Mucosa of rectum (tissue), 2 donors: Measurements from ENCODE around the gene RPS6KL1.

Experiments
- H3K27ac ChIP-seq, 2 donors: one replicate each; pipeline ENCODE4 v1.7.0; 2013; ENCODE audit warnings: inconsistent platforms in 2 of 2, low read depth in 2 of 2, low read length in 2 of 2
- H3K27me3 ChIP-seq, 2 donors: one replicate each; pipeline ENCODE4 v1.7.0; 2013; ENCODE audit warnings: low read length in 2 of 2; ENCODE audit not compliant: control insufficient read depth in 2 of 2, insufficient read depth in 2 of 2
- H3K36me3 ChIP-seq, 2 donors: one replicate each; pipeline ENCODE4 v1.7.0; 2013; ENCODE audit warnings: low read length in 2 of 2; ENCODE audit not compliant: control insufficient read depth in 2 of 2, insufficient read depth in 2 of 2
- H3K4me1 ChIP-seq, 2 donors: one replicate each; pipeline ENCODE4 v1.7.0; 2013; ENCODE audit warnings: low read length in 2 of 2, mild to moderate bottlenecking in 1 of 2; ENCODE audit not compliant: control insufficient read depth in 2 of 2, insufficient read depth in 2 of 2
- H3K4me3 ChIP-seq, 2 donors: one replicate each; pipeline ENCODE4 v1.7.0; 2013; ENCODE audit warnings: low read length in 2 of 2
- H3K9ac ChIP-seq, 2 donors: one replicate each; pipeline ENCODE4 v1.7.0; 2013; ENCODE audit warnings: low read length in 2 of 2, low read depth in 1 of 2, mild to moderate bottlenecking in 1 of 2
- H3K9me3 ChIP-seq, 2 donors: one replicate each; pipeline ENCODE4 v1.7.0; 2013; ENCODE audit warnings: low read length in 2 of 2; ENCODE audit not compliant: control insufficient read depth in 2 of 2
- donor health status: healthy.
- donor health status: Normal muscosa, but diverticular disease.

The RPS6KL1 gene

DNA sequence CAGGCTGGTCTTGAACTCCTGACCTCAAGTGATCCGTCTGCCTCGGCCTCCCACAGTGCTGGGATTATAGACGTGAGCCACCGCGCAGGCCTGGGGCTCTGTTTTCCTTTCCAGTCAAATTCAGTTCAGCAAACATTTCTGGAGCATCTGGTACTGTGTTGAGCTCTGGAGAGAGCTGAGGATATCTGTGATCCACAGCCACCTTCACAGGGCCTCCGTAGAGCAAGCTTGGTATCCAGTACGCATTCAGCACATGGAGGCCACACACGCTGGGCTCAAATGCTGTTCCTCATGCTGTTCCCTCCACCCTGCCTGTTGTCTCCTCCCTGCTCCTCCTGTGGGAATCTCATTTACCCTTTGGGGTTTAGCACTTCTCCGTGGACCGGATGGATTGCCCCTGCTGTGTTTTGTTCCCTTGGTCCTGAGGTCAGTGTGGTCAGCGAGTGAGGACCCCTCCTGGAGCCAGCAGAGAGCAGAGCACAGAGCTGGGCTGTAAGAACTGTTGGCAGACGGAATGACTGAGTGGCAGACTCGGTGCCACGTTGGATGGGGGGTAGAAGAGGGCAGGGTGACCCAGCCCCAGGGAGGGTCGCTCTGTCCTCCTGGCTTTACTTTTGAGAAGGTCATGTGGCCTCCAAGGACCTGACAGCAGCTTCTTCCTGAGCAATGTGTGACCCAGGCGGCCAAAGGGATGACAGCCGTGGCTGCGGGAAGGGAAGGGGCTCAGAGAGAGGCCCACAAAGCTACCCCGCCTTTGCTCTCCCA lies 891 bp downstream of the RPS6KL1 start:
- H3K36me3 ChIP-seq = no peaks in the 10 kb centered on the region
- H3K4me3 ChIP-seq = peak overlapping the region; percentile 70 to 81
- H3K9ac ChIP-seq = peak overlapping the region in 1 of 2 donors; percentile 89
- peaks cover under 1 to 3% of the 10 kb centered on the region in 2 donors for H3K27me3 ChIP-seq
- H3K9me3 ChIP-seq = no peaks in the 10 kb centered on the region
- H3K27ac ChIP-seq = no peak overlapping the region
- peaks cover 0 to 7% of the 10 kb centered on the region in 2 donors for H3K4me1 ChIP-seq

- Histone ChIP-seq H3K36me3 (no peaks in the 10 kb centered on the region), H3K4me1 (peaks cover 0 to 7% of the 10 kb centered on the region in 2 donors), H3K27ac (no peak overlapping the region), H3K9me3 (no peaks in the 10 kb centered on the region), H3K4me3 (no peak overlapping the region), H3K27me3 (peaks cover 0 to 3% of the 10 kb centered on the region in 2 donors), H3K9ac (no peak overlapping the region)
Measured at GRCh38 chr14:74921053-74921620, 1.9 kb downstream of the RPS6KL1 start.

DNA sequence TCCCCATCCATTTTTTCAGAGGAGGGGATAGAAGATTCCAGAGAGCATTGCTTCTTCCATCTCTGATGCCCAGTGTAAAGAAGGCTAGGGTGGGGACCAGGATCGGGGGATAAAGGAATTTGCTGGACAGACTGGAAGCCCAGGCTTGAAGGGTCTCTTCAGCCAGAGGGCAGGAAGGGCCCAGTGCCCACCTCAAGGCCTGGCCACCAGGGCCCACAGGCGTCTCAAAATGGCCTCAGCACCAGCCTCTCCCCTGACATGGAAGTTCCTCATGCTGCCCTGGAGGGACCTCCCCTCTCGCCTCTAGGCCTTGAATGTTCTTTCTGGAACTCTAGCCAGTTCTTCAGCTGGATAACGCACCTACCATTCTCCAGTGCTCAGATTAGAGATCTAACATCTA lies 2.8 kb downstream of the RPS6KL1 start:
- Histone ChIP-seq H3K4me3 (no peak overlapping the region), H3K27ac (no peak overlapping the region), H3K9ac (no peak overlapping the region), H3K9me3 (no peaks in the 10 kb centered on the region), H3K27me3 (peaks cover 0 to 3% of the 10 kb centered on the region in 2 donors), H3K4me1 (peaks cover 0 to 7% of the 10 kb centered on the region in 2 donors), H3K36me3 (no peaks in the 10 kb centered on the region)

- Histone ChIP-seq H3K4me1 (peaks cover 0 to 7% of the 10 kb centered on the region in 2 donors), H3K4me3 (no peak overlapping the region), H3K9me3 (no peaks in the 10 kb centered on the region), H3K36me3 (no peaks in the 10 kb centered on the region), H3K27me3 (peaks cover 0 to 3% of the 10 kb centered on the region in 2 donors), H3K27ac (no peak overlapping the region), H3K9ac (no peak overlapping the region)
Measured at GRCh38 chr14:74919421-74920165, 3.5 kb downstream of the RPS6KL1 start.

GRCh38 chr14:74918380-74918779 lies 4.7 kb downstream of the RPS6KL1 start:
- H3K4me1 ChIP-seq = peaks cover 0 to 7% of the 10 kb centered on the region in 2 donors

DNA sequence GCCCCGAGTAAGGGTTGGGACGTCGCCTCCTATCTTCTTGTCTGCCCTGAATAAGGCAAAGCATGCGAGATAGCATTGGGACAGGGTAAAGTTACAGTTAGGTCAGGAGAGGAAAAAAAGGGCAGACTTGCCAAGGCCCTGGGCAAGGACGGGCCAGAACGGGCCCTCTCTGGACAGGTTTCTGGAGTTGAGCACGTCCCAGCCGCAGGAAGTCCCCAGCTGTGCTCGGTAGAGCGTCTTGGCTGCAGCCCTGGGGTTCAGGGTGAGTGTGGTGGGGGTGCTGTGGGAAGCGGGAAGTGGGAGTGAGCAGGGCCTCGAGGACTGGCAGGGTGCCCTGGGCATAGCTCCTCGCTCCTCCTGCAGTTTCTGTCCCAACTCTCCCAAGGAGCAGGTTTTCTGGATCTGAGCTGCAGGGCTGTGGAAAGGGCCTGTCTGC lies 5.4 kb downstream of the RPS6KL1 start:
- Histone ChIP-seq H3K9me3 (no peaks in the 10 kb centered on the region), H3K4me3 (no peak overlapping the region), H3K36me3 (no peaks in the 10 kb centered on the region), H3K27ac (no peak overlapping the region), H3K9ac (no peak overlapping the region), H3K27me3 (no peaks in the 10 kb centered on the region), H3K4me1 (peaks cover 0 to 7% of the 10 kb centered on the region in 2 donors)

More at GRCh38 chr14:74918380-74918779, 4.7 kb downstream of the RPS6KL1 start:
- Histone ChIP-seq H3K9me3 (no peaks in the 10 kb centered on the region), H3K4me3 (no peak overlapping the region), H3K27ac (no peak overlapping the region), H3K36me3 (no peaks in the 10 kb centered on the region), H3K27me3 (no peaks in the 10 kb centered on the region), H3K9ac (no peak overlapping the region)

DNA sequence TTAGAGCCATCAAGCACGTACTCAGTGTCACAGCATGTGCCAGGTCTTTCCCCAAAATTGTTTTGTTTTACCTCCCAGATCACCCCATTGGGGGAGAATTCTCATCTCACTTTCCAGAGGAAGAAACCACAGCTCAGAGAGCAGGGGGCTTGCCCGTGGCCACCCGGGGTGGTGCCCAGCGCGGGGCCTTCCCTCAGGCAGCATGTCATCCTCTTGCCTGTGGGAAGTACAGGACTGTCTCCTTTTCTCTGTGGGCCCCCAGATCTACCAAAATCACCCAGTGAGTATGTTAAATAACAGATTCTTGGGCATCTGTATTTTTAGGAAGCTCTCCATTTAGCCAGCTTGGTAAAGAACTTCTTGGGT lies 5.9 kb downstream of the RPS6KL1 start:
- no peak overlapping the region for H3K4me3 ChIP-seq
- H3K36me3 ChIP-seq = no peaks in the 10 kb centered on the region
- H3K9me3 ChIP-seq = no peaks in the 10 kb centered on the region
- H3K9ac ChIP-seq = no peak overlapping the region
- no peaks in the 10 kb centered on the region for H3K27me3 ChIP-seq
- peaks cover 0 to 2% of the 10 kb centered on the region in 2 donors for H3K4me1 ChIP-seq
- peak overlapping the region in 1 of 2 donors; percentile 43 for H3K27ac ChIP-seq

DNA sequence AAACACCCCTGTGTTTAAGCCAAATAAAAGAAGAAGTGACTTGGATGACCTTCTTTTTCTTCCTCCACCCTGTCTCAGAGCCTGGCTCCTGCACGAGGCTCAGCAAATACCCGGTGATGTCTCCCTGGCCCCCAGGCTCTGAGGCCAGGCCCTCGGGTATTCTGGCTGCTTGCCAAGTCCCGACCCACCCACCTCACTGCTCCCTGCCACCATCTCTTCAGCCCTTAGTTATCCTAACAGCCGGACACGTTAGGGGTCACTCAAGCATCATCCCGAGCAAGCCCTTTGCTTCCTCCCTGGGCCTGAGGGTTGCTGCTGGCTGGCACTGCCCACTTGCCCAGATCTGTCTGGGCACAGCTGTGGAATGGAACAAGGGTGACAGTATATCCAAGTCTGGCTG lies 7.2 kb downstream of the RPS6KL1 start:
- Histone ChIP-seq H3K27me3 (no peaks in the 10 kb centered on the region), H3K4me1 (no peaks in the 10 kb centered on the region), H3K4me3 (no peak overlapping the region), H3K27ac (no peak overlapping the region), H3K36me3 (no peaks in the 10 kb centered on the region), H3K9me3 (no peaks in the 10 kb centered on the region), H3K9ac (no peak overlapping the region)

GRCh38 chr14:74915426-74915825 lies 7.6 kb downstream of the RPS6KL1 start:
- Histone ChIP-seq H3K27me3 (no peaks in the 10 kb centered on the region), H3K9me3 (no peaks in the 10 kb centered on the region), H3K4me3 (no peak overlapping the region), H3K4me1 (no peaks in the 10 kb centered on the region), H3K27ac (no peak overlapping the region), H3K36me3 (no peaks in the 10 kb centered on the region), H3K9ac (no peak overlapping the region)

- no peak overlapping the region for H3K9ac ChIP-seq
- no peaks in the 10 kb centered on the region for H3K9me3 ChIP-seq
- H3K36me3 ChIP-seq = no peaks in the 10 kb centered on the region
- no peak overlapping the region for H3K27ac ChIP-seq
- H3K27me3 ChIP-seq = no peaks in the 10 kb centered on the region
- no peak overlapping the region for H3K4me3 ChIP-seq
- no peaks in the 10 kb centered on the region for H3K4me1 ChIP-seq
Measured at GRCh38 chr14:74913986-74914573, 9.0 kb downstream of the RPS6KL1 start.
